Left kidney (tissue), 2 donors: ENCODE data around the gene PCDH9. TPM values are rescaled to one million over a fixed set of nuclear protein-coding genes. Genes with fewer than 3 reads are reported as not detected.

Source experiments
- DNase-seq: peaks from one replicate; pipeline ENCODE4 v3.0.0-alpha.2; 2013
- polyA plus RNA-seq: library from polyadenylated mRNA; unstranded; fragments of 120-200 nt; gene quantifications from one replicate; pipeline ENCODE4 v1.2.1, GENCODE V29; 2013; ENCODE audit not compliant: insufficient read length

Gene PCDH9
- polyA plus RNA-seq, 1 donor, result 15.3 TPM

DNA sequence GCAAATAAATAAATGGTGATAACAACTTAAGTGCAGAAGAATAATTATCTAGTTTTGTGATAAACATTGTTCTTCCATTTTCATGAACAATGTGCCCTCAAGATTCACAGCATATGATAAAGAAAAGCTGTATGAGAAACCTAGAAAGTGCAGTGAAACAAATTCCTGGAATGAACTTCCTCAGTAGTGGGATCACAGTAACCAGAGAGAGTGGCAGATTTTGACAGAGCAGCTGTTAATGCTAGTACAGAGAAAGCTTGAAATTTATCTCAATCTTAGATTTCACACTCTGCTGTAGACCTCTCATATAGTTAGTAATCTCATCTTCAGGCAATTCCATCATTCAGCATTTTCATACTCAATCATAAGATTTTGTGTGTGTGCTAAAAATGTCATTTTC is 664.9 kb downstream of the PCDH9 start:
- no peak for DNase-seq

GRCh38 chr13:66563076-66563475 is 667.1 kb downstream of the PCDH9 start:
- DNase-seq, result no peak

- no peak for DNase-seq
Observed at GRCh38 chr13:66562054-66562453, 668.1 kb downstream of the PCDH9 start.

GRCh38 chr13:66560991-66561390 is 669.1 kb downstream of the PCDH9 start:
- no peak for DNase-seq

DNA sequence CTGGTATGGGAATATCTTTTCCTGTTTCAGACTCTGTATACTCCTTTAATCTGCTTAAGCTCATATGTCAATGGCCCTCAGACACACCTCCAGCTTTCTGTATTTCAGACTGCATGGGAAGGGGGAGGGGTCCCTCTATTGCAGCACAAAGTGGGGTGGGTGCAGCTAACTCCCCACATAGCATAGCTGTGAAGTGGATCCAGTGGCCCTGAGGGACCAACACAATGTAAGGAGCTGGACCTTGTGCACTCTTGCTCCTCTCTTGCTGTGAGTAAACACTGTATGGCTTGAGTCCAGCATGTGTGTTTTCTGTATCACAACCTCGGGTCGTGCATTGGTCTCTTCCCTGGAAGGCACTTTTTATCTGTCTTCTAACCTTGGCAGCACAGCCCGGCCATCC is 669.9 kb downstream of the PCDH9 start:
- no peak for DNase-seq

GRCh38 chr13:66559093-66559492 is 671.0 kb downstream of the PCDH9 start:
- no peak for DNase-seq

- DNase-seq, result no peak
Observed at GRCh38 chr13:66558506-66558905, 671.6 kb downstream of the PCDH9 start.

DNA sequence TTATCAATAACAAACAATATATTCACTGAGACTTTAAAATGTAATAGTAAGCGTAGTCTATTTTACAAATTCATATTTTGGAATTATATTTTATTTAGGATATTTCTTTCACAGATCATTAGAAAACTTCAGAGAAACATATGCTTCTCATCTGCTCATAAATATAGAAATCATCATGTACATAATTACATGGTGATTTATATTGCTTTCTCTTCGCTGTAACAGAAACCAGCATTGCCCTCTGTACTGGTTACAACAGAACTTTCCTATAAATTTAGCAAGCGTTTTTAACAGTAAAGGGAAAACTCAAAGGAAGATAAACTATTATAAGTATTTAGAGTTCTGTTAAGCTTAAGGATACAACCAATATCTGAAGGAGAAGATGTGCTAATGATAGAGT is 672.8 kb downstream of the PCDH9 start:
- no peak for DNase-seq

DNA sequence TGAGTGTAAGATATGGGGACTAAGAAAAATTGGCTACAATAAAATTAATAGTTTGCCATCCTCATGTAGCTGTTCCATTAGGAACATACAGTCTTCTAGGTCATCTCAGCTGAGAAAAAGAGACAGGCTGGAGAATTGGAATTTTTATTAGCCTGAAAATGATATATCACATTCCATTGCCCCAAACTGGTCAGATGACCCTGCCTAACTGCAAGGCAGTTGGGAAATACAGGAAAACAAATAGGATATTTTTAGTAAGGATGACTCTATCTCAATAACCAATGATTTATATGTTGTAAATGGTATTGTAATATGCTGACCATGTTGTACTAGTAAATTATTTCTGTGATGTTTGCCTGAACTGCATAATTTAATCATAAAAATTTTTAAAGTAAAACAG is 673.8 kb downstream of the PCDH9 start:
- no peak for DNase-seq

DNA sequence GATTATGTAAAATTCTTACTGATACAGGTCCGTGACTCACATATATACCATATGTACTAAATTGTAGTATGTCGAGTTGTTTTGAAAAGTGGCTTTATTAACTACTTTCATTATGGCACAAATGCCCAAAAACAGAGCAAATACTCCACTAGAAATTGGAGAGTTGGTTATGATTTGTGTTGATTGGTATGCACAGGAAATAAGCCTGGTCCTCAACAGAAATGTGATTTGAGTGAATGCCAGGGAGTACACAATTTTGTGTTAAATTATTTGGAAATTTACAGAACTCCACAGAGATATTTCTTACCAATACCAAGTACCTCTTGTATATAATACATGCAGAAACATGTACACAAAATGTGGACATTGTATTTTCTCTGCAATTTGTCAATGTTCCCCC is 676.7 kb downstream of the PCDH9 start:
- no peak for DNase-seq

GRCh38 chr13:66551128-66551527 is 679.0 kb downstream of the PCDH9 start:
- no peak for DNase-seq

GRCh38 chr13:66547685-66548084 is 682.5 kb downstream of the PCDH9 start:
- no peak for DNase-seq

- DNase-seq, result no peak
Observed at GRCh38 chr13:66546534-66547379, 683.4 kb downstream of the PCDH9 start.

DNA sequence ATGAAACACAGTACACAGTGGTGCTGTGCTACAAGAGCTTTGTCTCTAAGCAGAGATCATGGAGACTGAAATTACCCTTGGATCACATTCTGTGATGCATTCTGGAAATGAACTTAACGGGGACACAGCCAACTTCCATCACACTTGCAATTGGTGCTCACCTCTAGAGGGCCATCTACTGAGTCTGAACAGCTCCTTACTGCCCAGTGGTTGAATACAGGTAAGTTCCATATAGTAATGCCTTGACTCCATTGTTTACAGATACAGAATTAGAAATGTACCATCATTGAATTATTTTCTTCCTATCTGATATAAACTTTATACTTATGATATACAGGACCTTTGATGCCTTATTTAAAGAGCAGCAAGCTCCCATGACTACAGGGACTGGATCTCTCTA is 686.4 kb downstream of the PCDH9 start:
- DNase-seq, result no peak

GRCh38 chr13:66537417-66537816 is 692.7 kb downstream of the PCDH9 start:
- no peak for DNase-seq

DNA sequence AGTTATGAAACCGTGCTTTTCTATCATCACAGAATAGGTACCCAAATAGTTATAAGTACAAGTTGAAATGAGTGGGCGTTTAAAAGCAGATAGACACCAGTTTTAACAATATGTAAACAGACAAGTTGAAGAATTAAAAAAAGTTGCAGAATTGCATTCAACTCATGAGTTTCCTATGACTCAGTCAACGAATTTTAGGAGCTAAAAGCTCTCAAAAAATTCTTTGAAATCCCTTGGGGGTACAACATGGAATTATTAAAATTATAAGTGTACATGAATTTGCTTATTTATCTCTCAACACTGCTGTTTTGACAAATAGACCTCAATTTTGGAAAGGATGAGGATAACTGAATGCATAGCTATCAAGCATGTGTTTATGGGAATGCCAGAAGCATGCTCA is 693.4 kb downstream of the PCDH9 start:
- DNase-seq, result no peak

DNA sequence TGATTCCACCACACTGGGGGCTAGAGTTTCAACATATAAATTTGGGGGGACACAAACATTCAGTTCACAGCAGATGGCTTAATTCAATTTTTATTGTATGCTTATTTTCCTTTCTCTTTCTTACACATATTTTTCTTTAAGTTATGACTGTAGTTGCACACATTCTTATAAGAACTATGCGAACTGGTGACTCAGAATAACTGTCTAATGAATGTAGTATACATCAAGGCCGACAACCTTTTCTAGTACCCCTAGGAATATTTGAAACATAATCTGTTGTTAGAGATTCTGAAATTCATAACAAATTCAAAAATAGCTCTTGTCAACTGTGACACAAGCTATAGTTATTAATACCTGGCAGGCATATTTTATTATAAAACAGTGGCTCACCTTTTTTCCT is 695.6 kb downstream of the PCDH9 start:
- DNase-seq, result no peak

DNA sequence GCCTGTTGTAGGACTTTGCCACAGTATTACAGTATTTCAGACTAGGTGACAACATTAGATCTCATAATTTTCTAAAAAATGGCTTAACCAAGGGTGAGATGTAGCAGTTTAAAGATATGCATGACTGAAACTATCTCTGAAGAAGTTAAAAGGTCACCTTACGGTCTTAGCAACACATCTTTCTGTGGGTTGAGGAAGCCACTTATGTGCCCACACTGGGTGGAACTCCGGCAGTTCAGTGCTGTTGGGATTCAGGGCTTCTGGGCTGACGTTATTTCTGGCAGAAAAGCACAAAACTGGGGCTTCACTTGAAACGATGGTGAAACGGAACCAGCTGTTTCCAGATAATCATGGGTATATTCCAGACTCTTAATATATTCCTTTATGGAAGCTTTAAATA is 697.3 kb downstream of the PCDH9 start:
- no peak for DNase-seq

DNA sequence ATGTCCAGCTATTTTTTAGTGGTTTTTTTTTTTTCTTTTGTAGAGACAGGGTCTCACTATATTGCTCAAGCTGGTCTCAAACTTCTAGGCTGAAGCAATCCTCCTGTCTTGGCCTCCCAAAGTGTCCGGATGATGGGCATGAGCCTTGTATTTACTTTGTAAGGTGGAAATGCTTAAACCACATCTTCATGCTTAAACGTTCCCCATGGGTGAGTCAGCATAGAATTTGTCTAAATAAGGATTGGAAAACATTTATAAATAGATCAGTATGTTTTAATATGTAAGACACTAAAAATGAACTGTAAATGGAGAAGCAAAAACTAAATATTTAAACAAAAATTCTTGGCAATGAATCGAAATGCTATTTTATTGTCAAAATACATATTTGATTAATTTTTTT is 698.0 kb downstream of the PCDH9 start:
- DNase-seq, result no peak

GRCh38 chr13:66530686-66531085 is 699.5 kb downstream of the PCDH9 start:
- no peak for DNase-seq

DNA sequence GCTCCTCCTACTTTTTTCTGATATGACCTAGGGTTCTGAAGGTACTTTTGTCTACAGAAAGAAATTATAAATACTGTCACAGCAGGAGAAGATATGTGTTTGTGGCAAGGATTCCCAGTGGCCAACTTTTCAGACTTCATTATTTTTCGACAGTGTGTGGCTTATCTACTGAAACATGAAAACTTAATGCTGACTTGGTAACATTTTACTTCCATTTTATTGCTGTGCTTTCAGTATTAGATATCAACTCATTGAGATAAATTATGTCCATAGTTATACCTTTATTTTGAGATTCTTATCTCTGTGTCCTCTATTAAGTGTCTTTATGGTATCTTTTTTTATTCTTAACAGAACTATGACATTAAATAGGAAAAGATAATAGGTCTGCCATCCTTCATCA is 700.0 kb downstream of the PCDH9 start:
- no peak for DNase-seq

GRCh38 chr13:66528944-66529576 is 701.1 kb downstream of the PCDH9 start:
- peak; percentile 48 for DNase-seq

DNA sequence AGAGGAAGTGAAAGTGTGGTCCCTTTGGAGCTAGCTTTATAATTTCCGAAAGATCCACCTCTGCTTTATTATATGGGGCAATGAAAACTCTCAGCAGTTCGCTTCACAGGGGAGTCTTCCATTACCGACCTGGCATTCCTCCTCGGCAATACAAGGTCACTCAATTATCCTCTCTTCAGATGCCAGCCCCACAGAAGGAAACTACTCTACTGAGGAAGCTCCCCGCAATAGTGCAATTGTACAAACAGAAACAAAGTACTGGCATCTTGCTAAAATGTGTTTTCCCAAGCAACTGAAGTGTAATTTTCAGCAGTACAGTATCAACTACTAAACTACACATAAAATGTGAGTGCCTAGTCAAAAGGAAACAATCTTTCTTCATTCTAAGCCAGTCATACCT is 702.0 kb downstream of the PCDH9 start:
- DNase-seq, result no peak
